ENCODE measurements around the gene CCDC167. TPM values are rescaled to one million over a fixed set of nuclear protein-coding genes. Genes with fewer than 3 reads are reported as not detected.

The CCDC167 gene
- total RNA-seq, 4 donors from 2014 or later = 9.4 to 50.7 (median 25.8) TPM

DNA sequence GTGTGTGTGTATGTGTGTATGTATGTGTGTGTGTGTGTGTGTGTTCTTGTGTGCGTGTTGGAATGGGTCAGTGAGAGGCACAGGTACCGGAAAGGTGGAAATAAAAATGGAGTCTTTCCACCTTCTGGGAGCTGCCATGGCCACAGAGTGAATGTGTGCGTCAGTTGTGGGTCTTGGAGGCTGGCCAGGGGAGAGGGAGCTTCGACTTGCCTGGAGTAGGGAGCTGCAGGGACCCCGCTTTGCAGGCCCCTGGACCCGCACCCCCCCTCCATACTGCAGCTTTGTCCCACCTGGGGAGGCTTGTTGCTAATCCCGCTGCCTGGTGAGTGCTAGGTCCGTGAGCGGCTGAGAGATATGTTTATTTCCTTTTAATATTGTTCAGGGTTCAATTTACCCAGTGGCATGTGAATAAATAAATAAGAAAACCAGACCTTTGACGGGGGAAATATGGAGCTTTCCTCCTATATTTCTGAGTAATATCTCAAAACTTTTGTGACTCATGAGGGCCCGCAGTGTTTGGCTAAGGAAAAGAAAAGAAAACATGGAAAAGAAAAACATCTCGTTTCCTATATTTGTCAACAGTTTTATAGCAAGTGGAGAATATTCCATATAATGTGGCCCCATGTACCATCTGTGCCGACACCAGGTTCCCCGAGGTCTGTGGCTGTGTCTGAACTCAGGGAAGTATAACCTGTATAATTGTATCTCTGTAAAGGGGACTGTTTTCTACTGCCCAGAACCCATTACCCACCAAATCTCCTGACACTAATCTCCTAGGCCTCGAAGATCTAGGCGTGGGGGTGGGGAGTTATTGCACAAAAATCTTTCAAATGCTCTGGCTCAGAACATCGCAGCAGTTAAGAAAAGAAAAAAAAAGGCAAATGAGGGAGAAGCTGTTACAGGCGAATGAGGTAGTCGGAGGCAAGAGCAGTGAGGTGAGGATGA is 24.6 kb upstream of the CCDC167 start:
- Histone ChIP-seq H3K9me3 (peaks cover 0 to 4% (median 0%) of the 10 kb centered on the region in 4 donors), H3K4me1 (no peaks in the 10 kb centered on the region), H3K36me3 (no peaks in the 10 kb centered on the region), H3K4me3 (no peak overlapping the region), H3K27ac (no peak overlapping the region), H3K27me3 (peaks cover 0 to 22% of the 10 kb centered on the region in 2 donors)
- no peak for DNase-seq (ENCODE audit: low spot score in 2 of 2)
- TF ChIP-seq, protein P1, sequence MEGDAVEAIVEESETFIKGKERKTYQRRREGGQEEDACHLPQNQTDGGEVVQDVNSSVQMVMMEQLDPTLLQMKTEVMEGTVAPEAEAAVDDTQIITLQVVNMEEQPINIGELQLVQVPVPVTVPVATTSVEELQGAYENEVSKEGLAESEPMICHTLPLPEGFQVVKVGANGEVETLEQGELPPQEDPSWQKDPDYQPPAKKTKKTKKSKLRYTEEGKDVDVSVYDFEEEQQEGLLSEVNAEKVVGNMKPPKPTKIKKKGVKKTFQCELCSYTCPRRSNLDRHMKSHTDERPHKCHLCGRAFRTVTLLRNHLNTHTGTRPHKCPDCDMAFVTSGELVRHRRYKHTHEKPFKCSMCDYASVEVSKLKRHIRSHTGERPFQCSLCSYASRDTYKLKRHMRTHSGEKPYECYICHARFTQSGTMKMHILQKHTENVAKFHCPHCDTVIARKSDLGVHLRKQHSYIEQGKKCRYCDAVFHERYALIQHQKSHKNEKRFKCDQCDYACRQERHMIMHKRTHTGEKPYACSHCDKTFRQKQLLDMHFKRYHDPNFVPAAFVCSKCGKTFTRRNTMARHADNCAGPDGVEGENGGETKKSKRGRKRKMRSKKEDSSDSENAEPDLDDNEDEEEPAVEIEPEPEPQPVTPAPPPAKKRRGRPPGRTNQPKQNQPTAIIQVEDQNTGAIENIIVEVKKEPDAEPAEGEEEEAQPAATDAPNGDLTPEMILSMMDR (IDR thresholded peaks at IDR 0.05) = no peak
- TF ChIP-seq POLR2A (IDR thresholded peaks at IDR 0.05) = no peak
- 67 to 71% methylated on average over 19 of the region's 19 CpGs for WGBS, 2 donors

DNA sequence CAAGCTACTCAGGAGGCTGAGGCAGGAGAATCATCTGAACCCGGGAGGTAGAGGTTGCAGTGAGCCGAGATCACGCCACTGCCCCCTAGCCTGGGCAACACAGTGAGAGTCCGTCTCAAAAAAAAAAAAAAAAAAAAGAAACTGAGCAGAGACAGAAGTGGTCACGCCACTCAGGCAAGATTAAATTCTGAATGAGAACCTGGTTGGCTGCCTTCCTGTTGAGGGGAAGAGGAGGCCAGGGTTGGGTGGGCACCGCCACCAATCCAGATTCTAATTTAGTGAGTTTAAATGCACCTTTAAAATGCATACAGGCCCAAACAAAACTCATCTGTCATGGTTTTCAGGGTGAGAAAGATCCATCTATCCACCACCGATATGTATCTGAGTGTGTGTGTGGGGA is 23.7 kb upstream of the CCDC167 start:
- Histone ChIP-seq H3K36me3 (no peaks in the 10 kb centered on the region), H3K27me3 (peaks cover 0 to 17% of the 10 kb centered on the region in 2 donors), H3K9me3 (peaks cover 0 to 7% (median 0%) of the 10 kb centered on the region in 4 donors), H3K4me3 (no peak overlapping the region), H3K4me1 (no peaks in the 10 kb centered on the region), H3K27ac (no peak overlapping the region)
- 68% methylated on average over 7 of the region's 7 CpGs for WGBS, 2 donors
- TF ChIP-seq EP300 (IDR thresholded peaks at IDR 0.05) (no peak), POLR2A (IDR thresholded peaks at IDR 0.05) (no peak)
- TF ChIP-seq, protein P1 (IDR thresholded peaks at IDR 0.05) = no peak
- DNase-seq (ENCODE audit: low spot score in 2 of 2) = no peak

DNA sequence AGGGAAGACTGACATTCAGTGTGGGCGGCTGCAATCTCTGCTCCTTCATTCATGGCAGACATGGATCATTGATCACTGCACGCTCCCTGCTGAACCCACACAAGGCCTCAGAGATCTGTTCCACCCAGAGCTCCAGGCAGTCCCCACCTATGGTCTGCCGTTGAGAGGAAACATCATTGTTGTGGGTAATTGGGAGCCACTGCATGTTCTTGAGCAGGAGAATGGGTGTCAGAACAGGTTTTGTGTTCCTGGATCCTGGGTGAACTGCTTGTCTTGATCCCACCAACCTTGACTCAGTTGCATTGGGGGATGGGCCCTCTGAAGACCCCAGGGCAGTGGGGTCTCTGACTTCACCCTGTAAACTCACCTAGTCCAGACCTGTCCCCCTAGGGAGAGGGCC is 23.1 kb upstream of the CCDC167 start:
- no peak overlapping the region for H3K4me3 ChIP-seq
- H3K4me1 ChIP-seq = no peaks in the 10 kb centered on the region
- DNase-seq (ENCODE audit: low spot score in 2 of 2) = no peak
- H3K27me3 ChIP-seq = peaks cover 0 to 14% of the 10 kb centered on the region in 2 donors
- peaks cover 0 to 7% (median 0%) of the 10 kb centered on the region in 4 donors for H3K9me3 ChIP-seq
- 68 to 79% methylated on average over 3 of the region's 3 CpGs for WGBS, 2 donors
- no peaks in the 10 kb centered on the region for H3K36me3 ChIP-seq
- no peak overlapping the region for H3K27ac ChIP-seq
- no peak for TF ChIP-seq EP300 (IDR thresholded peaks at IDR 0.05)
- TF ChIP-seq POLR2A (IDR thresholded peaks at IDR 0.05) = no peak
- TF ChIP-seq, protein P1 (IDR thresholded peaks at IDR 0.05) = no peak

DNA sequence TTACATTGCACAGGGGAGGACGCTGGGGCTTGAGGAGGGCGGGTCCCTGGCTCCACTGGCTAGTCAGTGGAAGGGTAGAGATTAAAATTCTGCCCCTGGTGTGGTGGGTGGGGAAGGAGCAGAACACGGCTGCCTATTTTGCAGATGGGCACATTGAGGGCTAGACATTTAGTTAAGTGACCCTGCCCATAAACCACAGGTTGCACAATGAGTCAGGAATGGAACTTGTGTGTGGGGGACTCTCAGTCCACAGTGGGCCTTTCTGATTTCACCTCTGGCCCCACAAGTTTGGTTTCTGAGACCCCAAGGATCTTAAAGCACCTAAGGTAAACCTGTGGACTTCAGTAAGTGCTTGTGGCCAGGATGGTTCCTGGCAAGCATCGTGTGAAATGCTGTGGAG is 22.0 kb upstream of the CCDC167 start:
- 68 to 83% methylated on average over 4 of the region's 4 CpGs for WGBS, 2 donors
- TF ChIP-seq EP300 (IDR thresholded peaks at IDR 0.05) = no peak
- no peak for TF ChIP-seq POLR2A (IDR thresholded peaks at IDR 0.05)
- TF ChIP-seq, protein P1 (IDR thresholded peaks at IDR 0.05) = no peak
- DNase-seq (ENCODE audit: low spot score in 2 of 2) = no peak

DNA sequence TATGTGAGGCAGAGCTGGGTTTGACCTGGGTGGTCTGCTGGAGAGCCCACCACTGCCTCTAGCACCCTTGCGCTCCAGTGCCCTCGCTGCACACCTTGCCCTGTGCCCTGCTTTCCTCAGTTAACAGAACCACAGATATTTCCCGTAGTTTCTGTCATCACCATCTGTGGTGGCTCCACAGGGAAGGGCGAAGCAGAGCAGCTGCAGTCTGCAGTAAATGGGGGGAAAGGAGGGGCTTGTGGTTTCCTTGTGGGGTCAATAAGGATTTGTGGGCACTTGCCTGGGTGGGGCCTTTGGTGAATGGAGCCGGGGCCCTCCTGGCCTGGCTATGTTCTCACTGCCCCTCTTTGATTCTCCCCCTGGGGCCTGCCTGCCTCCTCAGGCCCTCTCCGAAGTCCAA is 21.2 kb upstream of the CCDC167 start:
- Histone ChIP-seq H3K27me3 (peaks cover 0 to 10% of the 10 kb centered on the region in 2 donors), H3K4me3 (no peak overlapping the region), H3K27ac (no peak overlapping the region), H3K4me1 (peaks cover 0 to 13% (median 6%) of the 10 kb centered on the region in 4 donors), H3K9me3 (peaks cover 0 to 7% (median 0%) of the 10 kb centered on the region in 4 donors), H3K36me3 (no peaks in the 10 kb centered on the region)
- 69 to 73% methylated on average over 6 of the region's 6 CpGs for WGBS, 2 donors
- DNase-seq (ENCODE audit: low spot score in 2 of 2) = no peak
- TF ChIP-seq, protein P1 (IDR thresholded peaks at IDR 0.05) = no peak
- no peak for TF ChIP-seq EP300 (IDR thresholded peaks at IDR 0.05)
- no peak for TF ChIP-seq POLR2A (IDR thresholded peaks at IDR 0.05)

More for the DNA sequence above, 22.0 kb upstream of the CCDC167 start:
- Histone ChIP-seq H3K27ac (no peak overlapping the region), H3K4me1 (peaks cover 0 to 6% (median 3%) of the 10 kb centered on the region in 4 donors), H3K9me3 (peaks cover 0 to 7% (median 0%) of the 10 kb centered on the region in 4 donors), H3K4me3 (no peak overlapping the region), H3K27me3 (peaks cover 0 to 6% of the 10 kb centered on the region in 2 donors), H3K36me3 (no peaks in the 10 kb centered on the region)
